ENCODE data around the gene TOMM22. TPM values are rescaled to one million over a fixed set of nuclear protein-coding genes. Genes with fewer than 3 reads are reported as not detected.
A peak's percentile ranks its signal among the peaks of the same experiment; 100 is the strongest.

TOMM22 gene
- total and polyA plus RNA-seq, 3 donors from 2014 or later, result 44.3 to 95.1 (median 57.6) TPM

- 87 to 95% methylated on average over 6 of the region's 6 CpGs for WGBS, 2 donors
- TF ChIP-seq CTCF (IDR thresholded peaks at IDR 0.05) (no peak), POLR2A (IDR thresholded peaks at IDR 0.05) (no peak)
- intact Hi-C loops (cut with DNase I; ENCODE audit: low total_unique reads), result no loop called here
- peaks cover 11% of the 10 kb centered on the region for H3K4me1 ChIP-seq
- H3K9me3 ChIP-seq, result no peaks in the 10 kb centered on the region
- H3K4me3 ChIP-seq, result no peak overlapping the region
- no peaks in the 10 kb centered on the region for H3K36me3 ChIP-seq (ENCODE audit: low read depth, missing control alignments)
- no peaks in the 10 kb centered on the region for H3K27me3 ChIP-seq
- H3K27ac ChIP-seq, result no peak overlapping the region
- no peak for DNase-seq
Measured at GRCh38 chr22:38729946-38730345, 48.2 kb downstream of the TOMM22 start.

GRCh38 chr22:38730411-38730871, 48.7 kb downstream of the TOMM22 start:
- Histone ChIP-seq H3K27ac (no peak overlapping the region), H3K27me3 (no peaks in the 10 kb centered on the region), H3K9me3 (no peaks in the 10 kb centered on the region), H3K36me3 (ENCODE audit: low read depth, missing control alignments) (no peaks in the 10 kb centered on the region), H3K4me3 (no peak overlapping the region), H3K4me1 (peaks cover 11% of the 10 kb centered on the region)
- intact Hi-C loops (cut with DNase I; ENCODE audit: low total_unique reads), result no loop called here
- TF ChIP-seq CTCF (IDR thresholded peaks at IDR 0.05), result no peak
- TF ChIP-seq POLR2A (IDR thresholded peaks at IDR 0.05), result no peak
- no peak for DNase-seq
- WGBS, 2 donors, result 93 to 95% methylated on average over 8 to 13 of the region's 13 CpGs

- no peaks in the 10 kb centered on the region for H3K36me3 ChIP-seq (ENCODE audit: low read depth, missing control alignments)
- no peak for DNase-seq
- H3K4me1 ChIP-seq, result peaks cover 11% of the 10 kb centered on the region
- no peak overlapping the region for H3K27ac ChIP-seq
- H3K9me3 ChIP-seq, result no peaks in the 10 kb centered on the region
- 80 to 96% methylated on average over 5 to 6 of the region's 6 CpGs for WGBS, 2 donors
- H3K27me3 ChIP-seq, result no peaks in the 10 kb centered on the region
- intact Hi-C loops (cut with DNase I; ENCODE audit: low total_unique reads), result no loop called here
- H3K4me3 ChIP-seq, result no peak overlapping the region
- TF ChIP-seq POLR2A (IDR thresholded peaks at IDR 0.05), result no peak
- TF ChIP-seq CTCF (IDR thresholded peaks at IDR 0.05), result no peak
Measured at GRCh38 chr22:38731703-38732161, 50.0 kb downstream of the TOMM22 start.

- intact Hi-C loops (cut with DNase I; ENCODE audit: low total_unique reads), result no loop called here
- WGBS, 2 donors, result 81 to 83% methylated on average over 11 to 13 of the region's 13 CpGs
- Histone ChIP-seq H3K4me1 (peaks cover 11% of the 10 kb centered on the region), H3K27me3 (no peaks in the 10 kb centered on the region), H3K9me3 (no peaks in the 10 kb centered on the region), H3K36me3 (ENCODE audit: low read depth, missing control alignments) (no peaks in the 10 kb centered on the region), H3K4me3 (no peak overlapping the region), H3K27ac (no peak overlapping the region)
- no peak for DNase-seq
- TF ChIP-seq CTCF (IDR thresholded peaks at IDR 0.05) (no peak), POLR2A (IDR thresholded peaks at IDR 0.05) (no peak)
Measured at GRCh38 chr22:38732251-38732815, 50.6 kb downstream of the TOMM22 start.

GRCh38 chr22:38733329-38733723, 51.6 kb downstream of the TOMM22 start:
- TF ChIP-seq POLR2A (IDR thresholded peaks at IDR 0.05), result no peak
- peak; percentile 20 to 66 (median 52) for TF ChIP-seq CTCF (IDR thresholded peaks at IDR 0.05)
- Histone ChIP-seq H3K9me3 (no peaks in the 10 kb centered on the region), H3K27ac (peak overlapping the region in 1 of 2 donors; percentile 56), H3K36me3 (ENCODE audit: low read depth, missing control alignments) (no peaks in the 10 kb centered on the region), H3K27me3 (no peaks in the 10 kb centered on the region), H3K4me3 (no peak overlapping the region), H3K4me1 (peaks cover 8% of the 10 kb centered on the region)
- intact Hi-C loops (cut with DNase I; ENCODE audit: low total_unique reads), result no loop called here
- 44 to 65% methylated on average over 4 of the region's 4 CpGs for WGBS, 2 donors
- peak; percentile 56 for DNase-seq
